SIG-M5 treated with dmso at 0.1 percent for 504 hours (cell line): ENCODE data around the gene TNFRSF19.

Experiments used
- DNase-seq: peaks from one replicate; lab custom pipeline; 2025; ENCODE audit not compliant: unreplicated experiment; lab: John Stamatoyannopoulos, UW

The TNFRSF19 gene

DNA sequence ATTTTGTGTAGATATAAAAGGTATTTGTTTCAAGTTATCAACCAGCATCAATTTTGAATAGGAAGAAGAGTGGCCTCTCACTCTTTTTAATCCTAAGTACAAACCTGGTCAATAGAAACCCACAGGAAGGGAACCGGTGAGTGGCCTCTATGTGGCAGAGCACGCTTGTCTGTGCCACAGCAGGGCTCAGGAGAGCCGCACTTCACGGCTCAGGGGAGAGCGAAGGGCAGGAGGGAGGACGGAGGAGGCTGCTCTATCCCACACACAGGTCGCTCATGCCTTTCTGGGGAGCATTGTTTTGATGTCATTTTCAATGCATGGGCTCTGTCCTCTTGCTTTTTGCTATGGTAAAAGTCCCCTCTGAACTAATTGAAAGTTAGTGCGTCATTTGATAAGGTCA, 57.2 kb downstream of the TNFRSF19 start:
- no peak for DNase-seq

DNA sequence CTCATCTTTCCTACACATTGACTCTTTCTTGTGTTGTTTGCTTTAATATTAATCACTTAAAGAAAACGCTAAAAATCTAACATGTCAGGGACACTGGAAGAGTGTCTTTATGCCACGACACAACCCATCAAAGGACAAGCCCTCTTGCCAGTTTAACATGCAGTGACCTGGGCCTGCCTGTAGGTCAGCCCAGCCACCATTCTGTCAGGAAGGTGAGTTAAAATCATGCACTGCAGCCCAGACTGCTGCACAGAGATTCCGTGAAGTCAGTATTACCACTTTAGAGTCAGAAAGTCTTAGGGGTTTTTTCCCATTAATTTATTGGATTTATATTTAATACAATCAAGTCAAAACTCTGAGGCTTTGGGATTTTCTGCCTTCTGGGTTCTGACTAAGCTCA, 58.0 kb downstream of the TNFRSF19 start:
- DNase-seq: no peak

DNA sequence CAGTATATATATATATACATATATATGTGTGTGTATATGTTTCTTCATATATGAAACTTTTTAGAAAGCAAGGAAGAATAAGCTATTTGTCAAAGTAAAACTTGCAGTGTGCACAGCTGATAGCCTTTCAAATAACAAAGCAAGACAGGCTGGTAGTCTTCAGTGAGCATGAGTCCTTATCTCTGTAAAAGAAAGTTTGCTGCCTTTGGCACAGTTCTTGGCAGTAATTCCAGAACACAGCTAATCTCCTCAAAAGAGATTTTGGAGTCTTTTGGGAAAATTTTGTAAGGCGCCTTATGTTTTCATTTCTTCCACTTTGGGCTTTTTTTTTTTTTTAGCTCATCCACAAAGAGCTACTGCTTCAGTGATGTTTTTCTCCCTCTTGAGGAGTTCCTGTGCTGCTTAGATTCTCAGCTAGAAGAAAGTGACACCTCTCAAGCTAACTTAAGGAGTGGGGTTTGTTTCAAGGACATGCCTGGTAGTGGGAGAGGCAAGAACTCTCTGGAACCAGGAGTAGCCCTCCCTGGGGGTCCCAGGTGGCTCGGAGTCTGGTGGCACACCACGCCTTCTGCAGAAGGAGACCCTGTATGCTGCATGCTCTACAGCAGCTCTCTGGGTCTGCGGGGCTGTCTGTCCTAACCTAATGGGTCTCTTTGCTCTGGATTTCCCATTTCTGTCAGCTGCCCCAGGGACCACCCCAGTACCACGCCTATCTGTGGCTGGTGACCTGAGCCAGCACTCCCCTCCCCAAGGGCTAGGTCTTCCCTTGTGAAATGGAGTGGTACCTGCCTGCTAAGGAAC, 58.8 kb downstream of the TNFRSF19 start:
- no peak for DNase-seq

DNA sequence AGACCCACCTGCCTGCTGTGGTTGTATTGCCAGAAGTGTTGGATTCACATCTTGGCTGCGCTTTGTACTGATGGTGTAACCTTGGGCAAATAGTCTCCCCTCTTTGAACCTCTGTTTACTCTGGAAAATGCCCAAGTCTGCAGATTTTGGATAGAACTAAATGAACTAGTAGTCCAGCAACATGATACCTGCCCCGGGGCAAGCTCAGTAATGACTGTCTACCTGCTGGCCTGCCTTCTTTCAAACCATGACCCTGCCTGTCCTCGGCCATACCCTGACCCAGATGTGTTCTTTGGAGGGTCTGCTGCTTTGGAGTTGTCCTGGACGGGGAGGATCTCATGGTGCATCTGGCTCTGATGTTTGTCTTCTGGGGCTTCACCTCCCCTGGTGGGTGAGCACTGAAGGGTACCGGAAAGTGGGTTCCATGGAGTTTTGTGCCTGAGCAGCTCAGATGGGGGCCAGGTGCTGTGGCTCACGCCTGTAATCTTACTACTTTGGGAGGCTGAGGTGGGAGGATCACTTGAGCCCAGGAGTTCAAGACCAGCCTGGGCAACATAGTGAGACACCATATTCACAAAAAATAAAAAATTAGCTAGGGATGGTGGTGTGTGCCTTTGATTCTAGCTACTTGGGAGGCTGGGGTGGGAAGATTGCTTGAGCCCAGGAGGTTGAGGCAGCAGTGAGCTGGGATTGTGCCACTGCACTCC, 59.5 kb downstream of the TNFRSF19 start:
- no peak for DNase-seq

DNA sequence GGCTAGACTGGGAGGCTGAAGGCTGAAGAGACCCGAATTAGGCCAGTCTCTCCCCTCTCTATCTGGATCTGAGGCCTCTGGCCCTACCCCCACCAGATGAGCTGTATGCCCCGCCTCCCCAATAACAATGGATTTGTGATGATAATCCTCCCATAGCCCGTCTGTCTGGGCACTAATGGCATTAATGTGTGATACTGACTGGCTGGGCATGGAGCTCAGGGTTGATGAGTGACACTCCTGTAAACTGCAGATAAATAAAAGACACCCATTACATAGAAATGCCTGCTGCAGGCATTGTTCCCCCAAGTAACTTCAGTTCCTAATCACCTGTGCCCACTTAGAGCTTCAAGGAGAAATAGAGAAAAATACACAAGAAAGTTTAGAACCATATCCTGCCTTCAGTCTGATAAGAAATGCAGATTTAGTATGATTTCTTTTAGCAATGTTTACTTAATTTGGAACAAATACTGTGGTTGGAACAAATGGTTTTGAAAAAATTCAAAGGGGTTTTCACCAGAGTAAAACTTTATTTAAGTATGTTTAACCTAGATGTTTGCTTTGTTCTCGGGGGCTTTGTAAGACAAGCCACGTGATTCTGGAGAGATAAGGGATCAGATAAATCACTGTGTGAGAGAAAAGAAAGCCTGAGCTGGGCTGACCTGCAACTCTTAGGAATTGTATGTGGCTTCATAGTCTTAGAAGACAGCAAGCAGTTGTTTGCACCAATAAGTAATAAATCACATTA, 60.3 kb downstream of the TNFRSF19 start:
- DNase-seq: no peak

DNA sequence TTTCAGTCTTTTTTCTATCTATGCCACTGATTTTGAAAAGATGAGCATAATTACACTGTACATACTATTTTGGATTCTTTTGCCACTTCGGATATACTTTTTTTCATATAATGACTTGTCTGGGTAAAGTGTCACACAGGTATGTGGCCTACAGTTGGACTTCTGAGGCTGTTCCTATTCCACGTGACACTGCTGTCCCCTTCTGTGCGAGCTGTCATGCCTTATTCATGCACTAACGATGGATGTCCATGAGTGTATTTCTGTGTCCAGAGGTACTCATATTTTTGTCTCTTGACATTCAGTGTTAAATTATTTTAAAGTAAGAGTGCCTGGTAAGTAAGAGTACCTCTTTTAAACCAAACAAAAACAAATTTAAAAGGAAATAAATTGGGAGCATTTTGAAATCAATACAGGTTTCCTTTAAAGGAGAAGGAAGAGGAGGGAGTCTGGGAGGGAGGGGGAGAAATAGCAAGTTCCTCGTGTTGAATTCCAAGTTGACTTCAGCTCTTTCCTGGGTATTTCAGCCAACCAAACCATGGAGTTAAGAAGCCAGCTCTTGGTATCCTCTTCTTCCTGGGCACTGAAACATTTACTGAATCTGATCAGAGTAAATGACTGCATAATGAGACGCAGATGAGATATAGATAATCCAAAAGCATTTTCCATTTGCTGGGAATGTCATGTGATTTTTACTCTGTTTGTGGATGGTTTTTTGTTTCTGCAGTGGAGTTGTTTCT, 61.3 kb downstream of the TNFRSF19 start:
- DNase-seq: no peak

DNA sequence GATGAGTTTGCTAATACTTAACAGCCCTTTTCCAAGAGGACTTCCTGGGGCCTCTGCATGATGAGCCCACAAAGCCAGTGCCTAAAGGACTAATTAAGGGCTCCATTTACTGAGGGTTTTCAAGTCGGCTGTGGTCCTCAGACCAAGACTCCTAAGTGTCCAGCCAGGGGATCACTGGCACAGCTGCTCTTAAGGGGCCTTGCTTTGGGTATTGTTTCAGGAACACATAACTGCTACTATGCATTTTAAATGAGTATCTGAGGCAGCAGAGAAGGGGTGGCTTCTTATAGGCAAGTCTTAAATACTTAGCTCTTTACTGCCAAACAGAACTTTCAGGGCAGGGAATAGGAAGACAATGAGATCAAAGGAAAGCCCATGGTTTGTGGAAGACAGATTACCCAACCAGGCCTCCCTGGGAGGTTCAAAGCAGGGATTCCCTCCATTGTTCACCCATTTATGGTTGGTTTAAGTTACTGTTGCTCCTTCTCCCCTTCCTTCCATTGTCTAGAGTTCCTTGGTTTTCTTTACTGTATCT, 61.9 kb downstream of the TNFRSF19 start:
- DNase-seq: no peak

DNA sequence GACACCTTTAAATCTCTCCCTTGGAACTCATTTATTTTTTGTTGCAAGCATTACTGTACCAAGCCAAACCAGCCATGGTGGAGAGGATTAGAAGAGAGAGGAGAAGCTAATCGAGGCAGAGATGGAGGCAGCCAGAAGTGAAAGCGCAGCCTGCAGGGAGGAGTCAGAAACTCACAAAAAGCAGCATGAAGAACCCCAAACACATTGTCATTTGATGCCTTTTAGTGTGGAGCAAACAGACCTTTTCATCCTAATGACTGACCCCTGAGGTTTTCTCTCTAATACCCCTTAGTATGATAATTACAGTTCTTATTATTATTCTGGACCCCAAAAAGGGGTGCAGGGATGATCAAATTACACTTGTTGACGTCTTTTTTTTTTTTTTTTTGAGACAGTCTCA, 62.5 kb downstream of the TNFRSF19 start:
- no peak for DNase-seq

DNA sequence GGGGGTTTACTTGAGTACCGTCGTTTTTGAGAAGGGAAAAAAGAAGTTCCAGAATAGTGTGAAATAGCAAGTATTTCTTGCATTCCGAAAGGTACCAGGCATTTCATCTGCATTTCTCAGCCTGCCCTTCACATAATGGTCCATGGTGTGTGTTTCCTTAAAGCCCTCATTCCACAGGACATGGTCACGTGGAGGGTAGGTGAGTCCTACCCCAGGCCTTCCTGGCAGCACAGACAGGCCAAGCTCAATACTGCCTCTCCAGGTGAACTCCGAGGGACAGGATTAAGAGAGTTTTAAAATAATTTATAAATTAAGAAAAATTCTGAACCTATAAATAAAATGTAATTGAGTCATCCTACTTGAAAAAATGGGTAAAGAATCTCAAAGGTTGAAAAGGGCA, 64.7 kb downstream of the TNFRSF19 start:
- no peak for DNase-seq

DNA sequence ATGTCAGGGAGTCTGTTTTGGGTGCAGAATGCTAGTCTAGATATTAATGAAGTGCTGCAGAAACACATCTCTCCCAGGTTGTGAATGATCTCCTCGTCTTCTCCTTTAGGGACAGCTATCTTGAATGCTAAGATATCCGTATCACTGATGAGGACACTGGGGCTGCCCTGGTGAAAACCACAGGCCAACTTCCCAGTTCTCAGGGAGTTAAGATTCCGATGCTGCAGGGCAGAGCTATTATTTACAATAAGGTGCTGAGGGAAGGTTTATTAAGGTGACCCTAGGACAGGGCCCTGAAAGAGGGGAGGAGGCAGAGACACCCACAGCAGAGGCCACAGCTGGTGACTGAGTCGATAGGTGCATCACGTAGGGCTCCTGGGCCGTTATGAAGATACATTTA, 66.1 kb downstream of the TNFRSF19 start:
- DNase-seq: peak; percentile 41

DNA sequence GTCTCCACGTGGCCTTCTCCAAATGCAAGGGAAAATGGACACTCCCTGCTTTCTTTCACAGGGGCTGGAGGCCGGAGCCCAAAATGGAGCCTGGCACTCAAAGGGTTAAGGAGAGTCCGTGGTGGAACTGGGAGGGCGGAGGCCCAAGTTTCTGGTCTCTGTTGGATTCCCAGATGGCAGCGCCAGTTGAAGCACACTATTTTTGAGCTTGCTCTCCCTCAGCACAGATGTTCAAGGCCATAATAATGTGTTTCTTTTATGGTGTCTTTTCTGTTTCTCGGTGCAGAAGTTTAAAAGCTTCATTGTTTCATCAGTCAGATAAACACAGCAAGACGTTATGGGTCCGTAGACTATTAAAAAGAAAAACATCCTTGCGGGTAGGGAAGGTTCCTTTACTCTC, 67.6 kb downstream of the TNFRSF19 start:
- no peak for DNase-seq

DNA sequence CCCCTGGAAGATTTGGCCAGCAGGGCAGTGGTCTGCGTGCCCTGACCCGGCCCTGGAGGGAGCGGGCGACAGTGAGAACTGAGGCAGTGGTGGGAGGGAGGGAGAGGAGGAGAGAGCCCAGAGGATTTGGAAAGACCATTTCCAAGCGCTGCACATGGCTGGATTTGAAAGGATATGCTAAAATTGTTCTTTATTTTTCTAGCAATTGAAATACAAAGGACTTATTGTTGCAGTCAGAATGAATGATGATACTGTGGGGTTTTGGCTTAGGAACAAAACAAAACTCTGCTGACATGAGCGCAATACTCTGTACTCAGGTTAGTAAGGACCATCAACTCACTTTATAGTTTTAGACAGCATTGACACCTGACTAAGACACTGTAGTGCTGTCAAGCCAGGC, 69.5 kb downstream of the TNFRSF19 start:
- no peak for DNase-seq

DNA sequence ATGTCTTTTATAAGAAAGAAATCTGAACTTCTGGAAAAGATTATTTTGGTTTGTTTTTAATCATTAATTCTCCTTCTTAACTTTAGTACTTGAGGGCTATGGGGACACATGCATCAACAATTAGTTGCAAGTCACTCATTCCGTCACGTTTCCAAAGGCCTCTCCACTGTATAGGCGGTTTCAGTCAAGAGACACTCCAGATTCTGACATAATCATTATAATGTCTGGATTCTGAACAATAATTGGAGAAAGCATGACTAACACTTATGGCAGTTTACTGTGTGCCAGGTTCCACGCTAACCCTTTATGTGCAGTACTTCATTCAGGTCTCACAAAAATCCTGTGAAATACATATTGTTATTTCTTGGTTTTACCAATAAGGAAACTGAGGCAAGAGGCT, 71.9 kb downstream of the TNFRSF19 start:
- no peak for DNase-seq

DNA sequence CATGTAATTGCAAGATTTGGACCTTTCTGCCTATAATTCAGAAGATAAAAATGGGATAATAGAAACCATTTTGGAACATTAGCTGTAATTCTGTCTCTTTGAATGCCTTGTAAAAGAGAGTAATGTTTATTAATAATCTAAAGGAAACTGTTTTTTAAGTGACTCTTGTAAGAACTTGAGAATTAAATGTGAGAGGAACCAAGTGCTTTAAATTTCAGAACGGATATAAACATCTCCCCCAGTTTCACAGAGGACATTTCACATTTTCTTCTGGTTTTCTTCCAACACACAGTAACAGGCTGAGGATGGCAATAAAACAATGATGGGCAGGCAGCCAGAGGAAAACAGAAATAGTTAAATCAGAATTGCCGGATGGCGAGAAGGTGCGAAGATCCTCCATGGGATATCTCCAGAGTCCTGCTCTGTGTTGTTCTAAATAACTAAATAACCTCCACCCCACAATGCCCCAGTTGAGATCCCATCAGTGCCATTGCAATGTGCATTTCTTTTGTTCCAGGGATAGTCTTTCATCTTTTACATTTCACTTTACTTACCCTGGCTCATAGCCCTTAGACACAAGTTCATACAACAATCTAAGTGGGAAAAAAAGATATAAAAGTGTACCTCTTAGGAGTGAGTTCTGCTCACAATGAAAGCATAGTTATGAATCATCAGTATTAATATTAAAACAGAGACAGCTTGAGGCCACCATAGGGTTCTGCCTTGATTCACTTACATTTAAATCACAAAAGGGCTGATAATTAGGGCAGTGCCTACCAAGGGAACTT, 73.3 kb downstream of the TNFRSF19 start:
- DNase-seq: no peak

DNA sequence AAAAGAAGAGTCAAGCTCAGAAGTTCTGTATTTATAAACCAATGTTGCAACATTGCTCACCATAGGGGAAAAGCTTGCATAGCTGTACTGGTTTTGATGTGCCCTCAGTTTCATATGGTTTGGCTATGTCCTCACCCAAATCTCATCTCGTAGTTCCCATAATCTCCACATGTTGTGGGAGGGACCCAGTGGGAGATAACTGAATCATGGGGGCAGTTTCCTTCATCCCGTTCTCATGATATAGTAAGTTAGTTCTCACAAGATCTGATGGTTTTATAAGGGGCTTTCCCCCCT, 73.9 kb downstream of the TNFRSF19 start:
- peak; percentile 48 for DNase-seq

DNA sequence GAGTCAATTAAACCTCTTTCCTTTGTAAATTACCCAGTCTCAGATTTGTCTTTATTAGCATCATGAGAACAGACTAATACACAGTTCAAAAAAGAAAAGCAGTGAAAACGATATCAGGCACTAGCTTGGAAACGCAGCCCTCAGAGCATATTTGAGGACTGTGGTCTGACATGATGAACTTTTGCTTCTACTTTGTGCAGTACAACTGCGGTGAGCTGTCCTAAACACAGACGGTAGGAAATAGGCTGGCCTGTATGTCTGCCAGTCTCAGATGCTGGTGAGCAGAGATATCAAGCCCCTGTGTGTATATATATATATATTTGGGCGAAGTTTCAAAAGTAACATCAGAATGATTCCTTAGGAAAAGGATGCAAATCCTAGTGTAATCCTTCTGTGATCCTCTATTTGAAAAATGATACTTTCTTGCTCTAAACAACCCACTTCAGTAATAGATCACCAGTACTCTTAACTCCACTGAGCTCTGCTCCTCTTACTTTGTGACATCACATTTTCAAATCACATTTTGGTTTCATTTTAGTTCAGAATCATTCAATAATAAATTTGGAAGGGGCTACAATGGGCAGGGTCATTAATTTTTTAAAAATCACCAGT, 74.4 kb downstream of the TNFRSF19 start:
- no peak for DNase-seq

DNA sequence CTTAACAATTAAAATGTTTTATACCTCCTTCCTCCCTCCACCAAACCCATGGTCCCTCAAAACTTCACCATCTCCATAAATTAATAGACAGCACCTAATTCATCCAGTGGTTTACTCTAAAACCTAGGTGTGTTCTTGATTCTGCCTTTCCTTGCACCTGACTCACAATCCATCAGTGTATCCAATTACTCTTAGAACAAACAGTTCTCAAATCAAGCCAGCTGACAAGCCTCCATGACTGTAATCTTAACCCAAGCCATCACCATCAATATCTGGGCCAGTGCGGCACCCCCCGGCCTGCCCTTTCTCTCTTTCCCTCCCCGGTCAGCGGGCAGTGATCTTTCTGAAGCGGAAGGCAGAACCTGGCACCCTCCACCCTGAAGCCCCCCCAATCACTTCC, 75.6 kb downstream of the TNFRSF19 start:
- no peak for DNase-seq

DNA sequence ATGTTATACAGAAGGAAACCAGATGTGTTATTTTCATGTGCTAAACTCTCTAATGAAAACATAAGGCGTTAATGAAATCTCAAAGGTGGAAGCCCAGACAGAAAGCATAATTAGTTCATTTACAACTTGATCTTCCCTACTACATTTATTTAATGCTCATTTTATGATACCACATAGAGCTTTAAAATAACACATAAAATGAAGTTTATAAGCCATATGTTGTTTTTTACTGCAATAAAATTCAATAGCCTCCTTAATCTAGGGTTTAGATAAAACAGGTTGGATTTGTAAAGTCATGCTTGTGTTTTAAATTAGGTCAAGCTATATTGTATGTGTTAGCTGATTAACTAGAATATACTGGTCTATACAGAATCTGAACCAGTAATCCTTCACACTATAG, 81.2 kb downstream of the TNFRSF19 start:
- DNase-seq: no peak

DNA sequence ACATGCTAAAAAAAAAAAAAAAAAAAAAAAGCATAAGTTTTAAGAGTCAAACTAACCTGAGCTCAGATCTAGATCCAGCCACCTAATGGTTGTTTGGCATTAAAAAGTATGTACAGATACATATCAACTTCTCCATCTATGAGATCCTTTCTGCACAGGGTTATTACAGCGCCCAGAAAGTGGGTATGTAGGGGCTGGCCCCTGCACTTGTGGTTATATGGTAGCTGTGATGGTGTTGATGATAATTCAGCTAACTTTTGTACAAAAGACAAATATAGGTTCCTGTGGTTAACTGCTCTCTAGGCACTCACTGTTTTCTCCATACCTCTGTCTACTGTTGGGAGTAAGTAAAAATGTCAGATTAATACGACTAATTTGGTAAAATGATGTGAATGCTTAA, 81.7 kb downstream of the TNFRSF19 start:
- no peak for DNase-seq
